ENCODE data around the gene TP73. TPM values are rescaled to one million over a fixed set of nuclear protein-coding genes. Genes with fewer than 3 reads are reported as not detected.

Gene TP73
- total RNA-seq, 1 experiment from 2014 or later, result 2.5 TPM

- no peak for DNase-seq (ENCODE audit: low read depth)
Measured at GRCh38 chr1:3778590-3779264, 126.4 kb downstream of the TP73 start.

GRCh38 chr1:3779265-3779911 lies 127.1 kb downstream of the TP73 start:
- DNase-seq (ENCODE audit: low read depth), result no peak

- no peak for DNase-seq (ENCODE audit: low read depth)
Measured at GRCh38 chr1:3779912-3780416, 127.6 kb downstream of the TP73 start.

- no peak for DNase-seq (ENCODE audit: low read depth)
Measured at GRCh38 chr1:3780901-3781300, 128.6 kb downstream of the TP73 start.

GRCh38 chr1:3783651-3784474 lies 131.5 kb downstream of the TP73 start:
- no peak for DNase-seq (ENCODE audit: low read depth)

- no peak for DNase-seq (ENCODE audit: low read depth)
Measured at GRCh38 chr1:3785045-3785444, 132.7 kb downstream of the TP73 start.

GRCh38 chr1:3785456-3786157 lies 133.3 kb downstream of the TP73 start:
- no peak for DNase-seq (ENCODE audit: low read depth)

Other genes with a start within 250 kb of the TP73 start
- gene ARHGEF16, start 197.9 kb upstream of the TP73 start, total RNA-seq (2014; rRNA removed; shearing (Covaris generic)), result 4.7 and 10.9 TPM in 2 replicates
- gene MEGF6, start 41.0 kb upstream of the TP73 start, total RNA-seq (2014; rRNA removed; shearing (Covaris generic)), result 2.5 and 5.1 TPM in 2 replicates
- gene TPRG1L, start 27.5 kb upstream of the TP73 start, total RNA-seq (2014; rRNA removed; shearing (Covaris generic)), result 7.0 and 8.5 TPM in 2 replicates
- 17.4 and 33.9 TPM in 2 replicates for gene WRAP73, start 2.4 kb upstream of the TP73 start, total RNA-seq (2014; rRNA removed; shearing (Covaris generic))
- not detected in 2 replicates for gene CCDC27, start 99.9 kb downstream of the TP73 start, total RNA-seq (2014; rRNA removed; shearing (Covaris generic))
- not detected in 2 replicates for gene SMIM1, start 120.2 kb downstream of the TP73 start, total RNA-seq (2014; rRNA removed; shearing (Covaris generic))
- gene LRRC47, start 144.0 kb downstream of the TP73 start, total RNA-seq (2014; rRNA removed; shearing (Covaris generic)), result 60.2 and 62.6 TPM in 2 replicates
- 16.5 and 19.3 TPM in 2 replicates for gene CEP104, start 204.7 kb downstream of the TP73 start, total RNA-seq (2014; rRNA removed; shearing (Covaris generic))
- gene DFFB, start 205.0 kb downstream of the TP73 start, total RNA-seq (2014; rRNA removed; shearing (Covaris generic)), result 7.4 and 32.3 TPM in 2 replicates
- 28.3 and 31.8 TPM in 2 replicates for gene C1orf174, start 247.8 kb downstream of the TP73 start, total RNA-seq (2014; rRNA removed; shearing (Covaris generic))

All from Daoy (cell line).